Measurements from ENCODE around the gene RADX. TPM values are rescaled to one million over a fixed set of nuclear protein-coding genes. Genes with fewer than 3 reads are reported as not detected.
A peak's percentile ranks its signal among the peaks of the same experiment; 100 is the strongest.

Gene RADX, protein sequence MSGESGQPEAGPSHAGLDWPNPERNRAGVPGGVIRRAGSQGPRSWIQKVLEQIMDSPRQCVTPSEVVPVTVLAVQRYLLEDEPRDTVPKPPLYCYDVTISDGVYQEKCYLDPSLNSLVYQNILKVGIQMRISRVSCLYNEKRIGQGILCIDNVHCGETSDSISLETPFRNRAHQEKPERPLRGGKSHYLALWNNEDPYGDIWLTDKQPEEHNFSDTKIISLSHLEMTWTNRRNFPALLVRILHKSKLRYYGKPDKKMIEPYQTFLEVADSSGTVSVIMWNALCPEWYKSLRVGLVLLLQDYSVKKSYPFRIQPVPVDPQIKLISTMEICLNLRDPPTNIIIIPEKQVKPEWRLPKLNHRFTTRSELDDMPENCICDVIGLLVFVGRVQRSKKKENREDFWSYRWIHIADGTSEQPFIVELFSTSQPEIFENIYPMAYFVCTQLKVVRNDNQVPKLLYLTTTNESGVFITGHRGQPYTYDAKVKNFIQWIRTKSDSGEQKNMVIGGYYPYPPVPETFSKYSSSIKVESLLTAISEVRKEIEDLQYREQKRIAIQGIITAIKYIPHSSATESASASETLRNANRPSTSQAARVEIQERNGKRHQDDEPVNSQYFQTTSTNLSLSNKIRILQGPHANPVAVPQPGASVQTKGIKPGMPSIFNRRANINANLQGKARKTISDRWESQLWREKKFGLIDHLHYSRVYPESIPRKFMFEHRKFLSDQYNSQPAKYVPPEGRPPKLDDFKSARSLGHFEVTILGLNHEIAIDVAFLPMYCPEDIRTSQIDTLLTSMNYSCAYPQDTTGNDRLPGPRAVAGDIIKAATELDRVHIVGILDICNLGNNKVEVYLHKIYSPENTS
- 1 to 10 TPM in 1 of 2 donors, under 1 TPM in 1; 0.96 to 7.9 TPM for total RNA-seq

DNA sequence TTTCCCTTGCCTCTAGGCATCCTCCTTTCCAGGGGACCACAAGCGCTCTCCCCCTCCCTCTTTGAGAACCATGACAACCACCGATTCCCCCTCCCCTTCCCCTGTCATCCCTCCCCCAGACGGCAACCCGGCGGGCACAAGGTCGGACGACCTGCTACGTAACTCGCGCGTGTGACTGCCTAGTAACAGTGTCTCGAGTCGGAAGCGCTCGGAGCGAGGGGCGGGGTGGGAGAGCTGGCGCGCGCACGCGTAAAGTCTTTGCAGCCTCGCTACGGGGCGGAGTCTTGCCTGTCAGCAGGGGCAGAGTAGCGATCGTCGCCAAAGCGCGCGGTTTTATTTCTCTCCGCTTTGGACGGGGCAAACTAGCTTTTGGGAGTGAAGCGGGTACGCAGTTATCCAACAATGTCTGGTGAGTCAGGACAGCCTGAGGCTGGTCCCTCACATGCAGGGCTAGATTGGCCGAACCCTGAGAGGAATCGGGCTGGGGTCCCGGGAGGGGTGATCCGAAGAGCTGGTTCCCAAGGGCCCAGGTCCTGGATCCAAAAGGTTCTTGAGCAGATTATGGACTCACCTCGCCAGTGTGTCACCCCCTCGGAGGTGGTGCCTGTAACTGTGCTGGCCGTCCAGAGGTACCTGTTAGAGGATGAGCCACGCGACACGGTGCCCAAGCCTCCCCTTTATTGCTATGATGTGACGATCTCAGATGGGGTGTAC is at the start of gene RADX:
TSS of gene RADX (plus strand) at position 300 of the 714 bp plus-strand sequence. CDS start at position 403, 103 bp downstream.
- 0% methylated on average over 6 of the region's 46 CpGs for WGBS
- no peaks in the 10 kb centered on the region for H3K36me3 ChIP-seq
- H3K9me3 ChIP-seq = no peaks in the 10 kb centered on the region
- H3K4me1 ChIP-seq (replicated peaks) = no peaks in the 10 kb centered on the region
- DNase-seq (ENCODE audit: low spot score) = peak; percentile 56
- intact Hi-C loops (cut with DNase I) = no loop called here
- peak within 1 kb of the TSS; percentile 20 to 31 for H3K4me3 ChIP-seq
- no peaks in the 10 kb centered on the region for H3K27me3 ChIP-seq (replicated peaks; ENCODE audit: insufficient read depth)
- H3K27ac ChIP-seq = no peak within 1 kb of the TSS
- TF ChIP-seq POLR2AphosphoS5 (IDR thresholded peaks at IDR 0.05) (peak; percentile 22), POLR2A (IDR thresholded peaks at IDR 0.05) (peak; percentile 48)
- TF ChIP-seq, protein P1, sequence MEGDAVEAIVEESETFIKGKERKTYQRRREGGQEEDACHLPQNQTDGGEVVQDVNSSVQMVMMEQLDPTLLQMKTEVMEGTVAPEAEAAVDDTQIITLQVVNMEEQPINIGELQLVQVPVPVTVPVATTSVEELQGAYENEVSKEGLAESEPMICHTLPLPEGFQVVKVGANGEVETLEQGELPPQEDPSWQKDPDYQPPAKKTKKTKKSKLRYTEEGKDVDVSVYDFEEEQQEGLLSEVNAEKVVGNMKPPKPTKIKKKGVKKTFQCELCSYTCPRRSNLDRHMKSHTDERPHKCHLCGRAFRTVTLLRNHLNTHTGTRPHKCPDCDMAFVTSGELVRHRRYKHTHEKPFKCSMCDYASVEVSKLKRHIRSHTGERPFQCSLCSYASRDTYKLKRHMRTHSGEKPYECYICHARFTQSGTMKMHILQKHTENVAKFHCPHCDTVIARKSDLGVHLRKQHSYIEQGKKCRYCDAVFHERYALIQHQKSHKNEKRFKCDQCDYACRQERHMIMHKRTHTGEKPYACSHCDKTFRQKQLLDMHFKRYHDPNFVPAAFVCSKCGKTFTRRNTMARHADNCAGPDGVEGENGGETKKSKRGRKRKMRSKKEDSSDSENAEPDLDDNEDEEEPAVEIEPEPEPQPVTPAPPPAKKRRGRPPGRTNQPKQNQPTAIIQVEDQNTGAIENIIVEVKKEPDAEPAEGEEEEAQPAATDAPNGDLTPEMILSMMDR (IDR thresholded peaks at IDR 0.05) = no peak

DNA sequence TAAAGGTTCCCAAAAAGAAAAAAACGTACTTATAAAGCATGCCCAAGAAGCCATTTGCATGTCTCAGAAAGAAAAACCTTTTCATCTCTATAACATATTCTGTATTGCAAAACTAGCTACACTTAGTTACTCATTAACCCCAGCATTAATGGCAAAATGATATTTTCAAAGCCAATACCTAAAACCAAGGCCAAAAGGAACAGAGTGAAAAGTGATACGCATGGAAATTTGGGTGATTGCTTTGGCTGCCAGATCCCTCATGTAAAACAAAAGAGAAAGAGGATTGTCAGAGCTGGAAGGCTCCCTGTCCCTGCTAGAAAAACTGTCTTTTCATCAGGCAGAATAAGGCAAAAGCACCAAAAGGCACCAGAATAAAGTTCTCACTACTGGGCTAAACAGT is 46.8 kb upstream of the RADX start:
- H3K27ac ChIP-seq = no peak overlapping the region
- TF ChIP-seq, protein P1 (IDR thresholded peaks at IDR 0.05) = no peak
- TF ChIP-seq POLR2AphosphoS5 (IDR thresholded peaks at IDR 0.05) (no peak), POLR2A (IDR thresholded peaks at IDR 0.05) (no peak)
- no peaks in the 10 kb centered on the region for H3K4me1 ChIP-seq (replicated peaks)
- DNase-seq (ENCODE audit: low spot score) = no peak
- no peak overlapping the region for H3K4me3 ChIP-seq
- no peaks in the 10 kb centered on the region for H3K27me3 ChIP-seq (replicated peaks; ENCODE audit: insufficient read depth)
- intact Hi-C loops (cut with DNase I) = no loop called here
- no peaks in the 10 kb centered on the region for H3K36me3 ChIP-seq
- WGBS = 47% methylated on average over 2 of the region's 2 CpGs
- no peaks in the 10 kb centered on the region for H3K9me3 ChIP-seq

DNA sequence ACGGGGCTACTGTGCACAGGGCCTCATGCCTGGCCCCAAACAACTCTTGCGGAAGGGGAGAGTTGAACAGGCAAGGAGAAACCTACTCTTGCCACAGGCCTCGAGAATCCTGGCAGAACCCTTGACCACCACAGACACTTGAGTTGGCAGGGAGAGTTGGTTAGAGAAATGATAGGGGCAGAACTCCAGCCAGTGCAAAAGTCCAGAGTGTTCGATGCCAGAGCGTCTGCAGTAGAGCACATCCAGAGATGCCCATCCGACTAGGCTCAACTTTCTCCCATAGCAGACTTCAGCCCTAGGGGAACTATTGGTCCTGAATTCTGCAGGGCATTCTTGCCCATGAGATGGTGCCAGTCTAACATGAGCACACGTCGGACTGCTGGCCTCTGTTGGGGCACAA is 45.4 kb upstream of the RADX start:
- H3K27me3 ChIP-seq (replicated peaks; ENCODE audit: insufficient read depth) = no peaks in the 10 kb centered on the region
- TF ChIP-seq POLR2A (IDR thresholded peaks at IDR 0.05) (no peak), POLR2AphosphoS5 (IDR thresholded peaks at IDR 0.05) (no peak)
- TF ChIP-seq, protein P1 (IDR thresholded peaks at IDR 0.05) = no peak
- no peak overlapping the region for H3K4me3 ChIP-seq
- no peak overlapping the region for H3K27ac ChIP-seq
- no peaks in the 10 kb centered on the region for H3K4me1 ChIP-seq (replicated peaks)
- no peaks in the 10 kb centered on the region for H3K36me3 ChIP-seq
- H3K9me3 ChIP-seq = no peaks in the 10 kb centered on the region
- 85% methylated on average over 3 of the region's 8 CpGs for WGBS
- no peak for DNase-seq (ENCODE audit: low spot score)
- intact Hi-C loops (cut with DNase I) = no loop called here

DNA sequence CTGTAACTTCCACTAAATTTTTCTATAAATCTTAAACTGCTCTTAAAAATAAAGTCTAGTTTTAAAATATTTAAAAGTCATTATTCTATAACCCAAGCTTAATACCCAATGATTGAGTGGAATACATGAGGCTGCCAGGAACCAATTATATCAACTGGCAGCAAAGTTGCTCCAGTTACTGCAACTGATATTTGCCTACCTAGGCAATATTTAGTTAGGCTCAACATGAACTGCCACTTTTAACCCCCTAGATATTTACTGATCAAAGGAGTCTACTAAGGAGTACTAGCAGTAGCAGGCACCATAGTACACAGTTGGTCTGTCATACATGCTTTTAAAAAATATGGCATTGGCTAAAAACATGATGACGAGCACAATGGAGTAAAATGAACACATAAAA is 29.9 kb upstream of the RADX start:
- intact Hi-C loops (cut with DNase I) = no loop called here
- Histone ChIP-seq H3K9me3 (no peaks in the 10 kb centered on the region), H3K4me1 (replicated peaks) (no peaks in the 10 kb centered on the region), H3K27me3 (replicated peaks; ENCODE audit: insufficient read depth) (no peaks in the 10 kb centered on the region), H3K4me3 (no peak overlapping the region), H3K36me3 (no peaks in the 10 kb centered on the region), H3K27ac (no peak overlapping the region)
- DNase-seq (ENCODE audit: low spot score) = no peak
- TF ChIP-seq POLR2A (IDR thresholded peaks at IDR 0.05) (no peak), POLR2AphosphoS5 (IDR thresholded peaks at IDR 0.05) (no peak)
- TF ChIP-seq, protein P1 (IDR thresholded peaks at IDR 0.05) = no peak
- WGBS = 95% methylated on average over 1 of the region's 1 CpG

Measured in prostate gland (tissue), 2 donors.